ENCODE measurements around the gene ZSWIM9. TPM values are rescaled to one million over a fixed set of nuclear protein-coding genes. Genes with fewer than 3 reads are reported as not detected.
A peak's percentile ranks its signal among the peaks of the same experiment; 100 is the strongest.

ZSWIM9 gene
- total RNA-seq, 2 experiments from 2014 or later = 7.0 to 7.8 TPM

DNA sequence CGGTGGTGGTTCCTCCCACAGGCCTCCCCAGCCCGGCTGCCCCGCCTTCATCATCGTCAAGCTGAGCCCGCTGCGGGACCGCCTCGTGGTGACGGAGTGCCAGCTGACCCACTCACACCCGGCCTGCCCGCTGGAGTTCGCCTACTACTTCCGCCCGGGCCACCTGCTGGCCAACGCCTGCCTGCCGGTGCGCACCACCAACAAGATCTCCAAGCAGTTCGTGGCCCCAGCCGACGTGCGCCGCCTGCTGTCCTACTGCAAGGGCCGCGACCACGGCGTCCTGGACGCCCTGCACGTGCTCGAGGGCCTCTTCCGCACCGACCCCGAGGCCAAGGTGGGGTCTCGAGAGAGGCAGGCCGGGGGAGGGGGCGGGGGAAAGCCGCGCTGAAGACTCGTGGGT lies 12.0 kb downstream of the ZSWIM9 start:
- Mint-ChIP-seq H3K36me3 (ENCODE audit: low read depth) (peaks cover 49% of the 10 kb centered on the region), H3K4me1 (no peaks in the 10 kb centered on the region), H3K27ac (no peak overlapping the region), H3K27me3 (no peaks in the 10 kb centered on the region), H3K9me3 (peaks cover 8% of the 10 kb centered on the region), H3K4me3 (no peak overlapping the region)
- ChIA-PET POLR2A (no interaction called here), CTCF (no interaction called here)
- no peak for DNase-seq

- Mint-ChIP-seq H3K27me3 (no peaks in the 10 kb centered on the region), H3K9me3 (peaks cover 8% of the 10 kb centered on the region), H3K36me3 (ENCODE audit: low read depth) (peaks cover 49% of the 10 kb centered on the region), H3K4me1 (no peaks in the 10 kb centered on the region), H3K27ac (no peak overlapping the region), H3K4me3 (no peak overlapping the region)
- DNase-seq = no peak
- ChIA-PET CTCF (no interaction called here), POLR2A (no interaction called here)
Measured at GRCh38 chr19:48183356-48183755, 12.9 kb downstream of the ZSWIM9 start.

DNA sequence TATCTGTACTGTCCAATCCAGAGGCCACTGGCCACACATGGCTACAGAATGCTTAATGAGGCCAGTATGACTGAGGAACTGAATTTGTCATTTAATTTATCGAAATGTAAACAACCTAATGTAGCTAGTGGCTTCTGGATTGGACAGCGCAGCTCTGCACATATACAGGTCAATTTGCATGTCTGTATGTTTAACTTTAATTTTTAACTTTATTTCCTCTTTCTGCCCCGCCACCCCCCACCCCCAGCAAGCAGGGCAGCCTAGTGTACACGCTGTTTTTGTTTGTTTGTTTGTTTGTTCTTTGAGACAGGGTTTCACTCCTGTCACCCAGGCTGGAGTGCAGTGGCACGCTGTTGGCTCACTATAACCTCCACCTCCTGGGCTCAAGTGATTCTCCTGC lies 15.5 kb downstream of the ZSWIM9 start:
- Mint-ChIP-seq H3K36me3 (ENCODE audit: low read depth) (peaks cover 44% of the 10 kb centered on the region), H3K27me3 (no peaks in the 10 kb centered on the region), H3K4me1 (peaks cover 4% of the 10 kb centered on the region), H3K4me3 (no peak overlapping the region), H3K27ac (no peak overlapping the region), H3K9me3 (peaks cover 8% of the 10 kb centered on the region)
- CTCF ChIA-PET = no interaction called here
- DNase-seq = no peak
- POLR2A ChIA-PET = interaction anchor here (1.8 kb wide), 1 partner anchor 18 kb away, joined by 4 read pairs; no protein-coding TSS in a partner anchor

DNA sequence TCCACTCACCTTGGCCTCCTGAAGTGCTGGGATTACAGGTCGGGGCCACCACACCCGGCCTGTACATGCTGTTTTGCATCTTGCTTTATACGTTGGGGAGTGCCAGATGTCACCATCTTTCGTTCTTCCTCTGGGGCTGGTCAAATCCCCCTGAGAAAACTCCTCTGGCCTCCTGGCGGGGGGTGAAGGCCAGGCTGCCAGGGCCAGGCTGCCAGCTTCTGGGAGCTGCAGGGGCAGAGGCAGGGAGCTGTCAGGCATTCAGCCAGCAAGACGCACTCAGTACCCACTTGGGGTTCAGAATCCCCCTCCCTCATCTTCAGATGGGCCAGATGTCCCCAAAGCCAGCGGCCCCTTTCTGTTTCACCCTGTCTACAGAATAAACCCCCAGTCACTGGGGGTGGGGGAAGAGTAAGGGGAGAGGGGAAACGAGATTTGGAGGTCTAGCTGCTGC lies 16.1 kb downstream of the ZSWIM9 start:
- Mint-ChIP-seq H3K27me3 (no peaks in the 10 kb centered on the region), H3K4me3 (no peak overlapping the region), H3K36me3 (ENCODE audit: low read depth) (peaks cover 42% of the 10 kb centered on the region), H3K4me1 (peaks cover 5% of the 10 kb centered on the region), H3K9me3 (peaks cover 2% of the 10 kb centered on the region), H3K27ac (no peak overlapping the region)
- POLR2A ChIA-PET = interaction anchor here (1.8 kb wide), 1 partner anchor 17 kb away, joined by 4 read pairs; no protein-coding TSS in a partner anchor
- no peak for DNase-seq
- CTCF ChIA-PET = no interaction called here

DNA sequence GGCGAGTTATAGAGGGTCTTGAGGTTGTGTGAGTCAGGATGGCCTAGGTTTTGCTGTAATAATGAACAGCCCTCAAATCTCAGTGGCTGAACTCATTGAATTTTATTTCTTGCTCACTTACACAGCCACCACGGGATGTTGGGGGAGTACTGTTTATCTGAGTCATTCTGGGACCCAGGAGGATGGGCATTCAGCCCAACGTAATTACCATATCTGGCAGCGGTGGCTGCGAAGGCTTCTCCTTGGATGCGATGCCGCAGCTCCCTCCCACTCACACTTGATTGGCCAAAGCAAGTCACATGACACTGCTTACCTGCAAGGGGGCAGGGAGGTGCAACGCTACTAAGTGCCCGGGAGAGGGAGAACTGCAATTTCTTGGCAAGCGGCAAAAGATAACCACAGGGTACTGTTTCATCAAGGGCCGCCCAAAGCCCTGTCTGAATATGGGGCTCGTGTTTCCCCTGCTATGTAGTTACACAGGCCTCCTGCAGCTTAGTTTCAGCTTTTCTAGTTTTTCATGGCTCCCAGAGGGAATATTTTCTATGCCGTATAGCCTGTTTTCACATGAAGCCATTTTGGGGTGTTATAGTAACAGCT lies 19.9 kb downstream of the ZSWIM9 start:
- peaks cover 23% of the 10 kb centered on the region for H3K36me3 Mint-ChIP-seq (ENCODE audit: low read depth)
- POLR2A ChIA-PET = interaction anchor here (1.2 to 1.6 kb wide), 3 partner anchors 13 to 70 kb away, joined by 3 to 6 read pairs (median 5); no protein-coding TSS in a partner anchor
- H3K4me1 Mint-ChIP-seq = peaks cover 8% of the 10 kb centered on the region
- H3K27ac Mint-ChIP-seq = no peak overlapping the region
- no peaks in the 10 kb centered on the region for H3K27me3 Mint-ChIP-seq
- H3K4me3 Mint-ChIP-seq = no peak overlapping the region
- DNase-seq = peak; percentile 55
- H3K9me3 Mint-ChIP-seq = no peaks in the 10 kb centered on the region
- CTCF ChIA-PET = interaction anchor here (0.7 to 2.5 kb wide), 3 partner anchors 13 to 76 kb away, joined by 4 to 12 read pairs (median 4); no protein-coding TSS in a partner anchor

- H3K27me3 Mint-ChIP-seq = no peaks in the 10 kb centered on the region
- H3K27ac Mint-ChIP-seq = no peak overlapping the region
- ChIA-PET POLR2A (interaction anchor here (1.3 to 1.6 kb wide), 2 partner anchors 12 to 19 kb away, joined by 5 to 6 read pairs; no protein-coding TSS in a partner anchor), CTCF (interaction anchor here (0.7 to 2.5 kb wide), 3 partner anchors 13 to 76 kb away, joined by 4 to 12 read pairs (median 4); no protein-coding TSS in a partner anchor)
- no peaks in the 10 kb centered on the region for H3K9me3 Mint-ChIP-seq
- H3K4me3 Mint-ChIP-seq = no peak overlapping the region
- H3K4me1 Mint-ChIP-seq = peaks cover 8% of the 10 kb centered on the region
- DNase-seq = no peak
- H3K36me3 Mint-ChIP-seq (ENCODE audit: low read depth) = peaks cover 26% of the 10 kb centered on the region
Measured at GRCh38 chr19:48190885-48191284, 20.4 kb downstream of the ZSWIM9 start.

GRCh38 chr19:48192750-48193149 lies 22.3 kb downstream of the ZSWIM9 start:
- POLR2A ChIA-PET = no interaction called here
- Mint-ChIP-seq H3K27ac (no peak overlapping the region), H3K27me3 (no peaks in the 10 kb centered on the region), H3K9me3 (no peaks in the 10 kb centered on the region), H3K36me3 (ENCODE audit: low read depth) (peaks cover 28% of the 10 kb centered on the region), H3K4me1 (peaks cover 12% of the 10 kb centered on the region), H3K4me3 (no peak overlapping the region)
- no peak for DNase-seq
- CTCF ChIA-PET = interaction anchor here (2.5 kb wide), 1 partner anchor 11 kb away, joined by 31 read pairs; no protein-coding TSS in a partner anchor

DNA sequence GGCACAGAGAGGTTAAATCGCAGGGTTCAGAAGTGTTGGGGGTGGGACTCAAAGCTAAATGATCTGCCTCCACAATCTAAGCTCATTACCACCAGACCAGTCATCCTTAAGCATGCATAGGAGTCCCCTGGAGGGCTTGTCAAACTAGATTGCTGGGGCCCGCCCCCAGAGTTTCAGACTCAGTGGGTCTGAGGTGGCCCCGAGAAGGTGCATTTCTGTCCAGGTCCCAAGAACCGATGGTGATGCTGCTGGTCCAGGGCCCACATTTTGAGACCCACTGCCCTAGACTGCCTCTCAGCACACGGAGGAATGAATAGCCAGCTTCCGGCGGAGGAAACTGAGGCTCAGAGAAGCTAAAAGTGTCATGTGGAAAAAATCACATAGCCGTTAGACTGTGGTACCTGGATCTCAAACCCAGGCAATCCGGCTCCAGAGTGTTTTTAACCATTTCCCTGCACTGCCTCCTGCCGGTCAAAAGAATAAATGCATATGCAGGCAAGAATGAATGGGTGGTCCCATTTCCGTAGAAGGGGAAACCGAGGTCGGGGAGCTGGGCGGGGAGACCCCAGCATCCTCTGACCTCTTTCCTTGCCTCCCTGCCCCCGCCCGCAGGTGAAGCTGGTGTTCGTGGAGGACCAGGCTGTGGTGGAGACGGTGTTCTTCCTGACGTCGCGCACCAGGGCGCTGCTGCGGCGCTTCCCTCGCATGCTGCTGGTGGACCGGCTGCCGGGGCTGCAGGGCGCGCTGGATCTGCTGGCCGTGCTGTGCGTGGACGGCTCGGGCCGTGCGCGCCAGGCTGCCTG lies 23.8 kb downstream of the ZSWIM9 start:
- Mint-ChIP-seq H3K36me3 (ENCODE audit: low read depth) (peaks cover 20% of the 10 kb centered on the region), H3K27ac (no peak overlapping the region), H3K9me3 (no peaks in the 10 kb centered on the region), H3K27me3 (no peaks in the 10 kb centered on the region), H3K4me1 (peaks cover 10% of the 10 kb centered on the region), H3K4me3 (no peak overlapping the region)
- POLR2A ChIA-PET = interaction anchor here (1.9 to 2.2 kb wide), 2 partner anchors 9 to 22 kb away, joined by 7 to 12 read pairs; no protein-coding TSS in a partner anchor
- CTCF ChIA-PET = interaction anchor here (0.5 to 2.5 kb wide), 6 partner anchors 10 to 326 kb away, joined by 3 to 31 read pairs (median 3); partner anchors contain the start of gene ZSWIM9
- peak; percentile 30 for DNase-seq

DNA sequence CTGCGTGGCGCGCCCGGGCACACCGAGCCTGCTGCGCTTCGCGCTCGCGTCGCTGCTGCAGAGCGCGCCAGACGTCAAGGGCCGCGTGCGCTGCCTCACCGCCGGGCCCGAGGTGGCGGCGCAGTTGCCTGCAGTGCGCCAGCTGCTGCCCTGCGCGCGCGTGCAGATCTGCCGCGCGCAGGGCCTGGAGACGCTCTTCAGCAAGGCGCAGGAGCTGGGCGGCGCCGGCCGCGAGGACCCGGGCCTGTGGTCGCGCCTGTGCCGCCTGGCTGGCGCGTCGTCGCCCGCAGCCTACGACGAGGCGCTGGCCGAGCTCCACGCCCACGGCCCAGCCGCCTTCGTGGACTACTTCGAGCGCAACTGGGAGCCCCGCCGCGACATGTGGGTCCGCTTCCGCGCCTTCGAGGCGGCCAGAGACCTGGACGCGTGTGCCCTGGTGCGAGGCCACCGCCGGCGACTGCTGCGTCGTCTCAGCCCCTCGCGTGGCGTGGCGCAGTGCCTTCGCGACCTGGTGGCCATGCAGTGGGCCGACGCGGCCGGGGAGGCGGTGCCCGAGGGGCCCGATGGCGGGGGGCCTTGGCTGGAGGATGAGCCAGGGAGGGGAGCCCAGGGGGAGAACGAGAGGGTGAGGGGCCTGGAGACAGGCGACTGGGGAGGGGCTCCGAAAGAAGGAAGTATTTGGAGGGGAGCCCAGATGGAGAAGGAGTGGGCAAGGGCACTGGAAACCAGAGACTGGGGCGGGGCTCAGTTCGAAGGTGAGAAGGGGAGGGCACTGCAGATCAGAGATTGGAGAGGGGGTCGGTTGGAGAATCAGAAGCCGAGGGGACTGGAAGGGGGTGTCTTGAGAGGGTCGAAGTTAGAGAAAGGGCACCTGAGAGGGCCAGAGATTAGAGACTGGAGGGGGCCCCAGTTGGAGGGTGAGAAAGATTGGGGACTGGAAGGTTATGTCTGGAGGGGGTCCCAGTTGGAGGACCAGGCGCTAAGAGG lies 24.7 kb downstream of the ZSWIM9 start:
- Mint-ChIP-seq H3K36me3 (ENCODE audit: low read depth) (peaks cover 23% of the 10 kb centered on the region), H3K27ac (no peak overlapping the region), H3K4me3 (no peak overlapping the region), H3K27me3 (no peaks in the 10 kb centered on the region), H3K4me1 (peaks cover 10% of the 10 kb centered on the region), H3K9me3 (no peaks in the 10 kb centered on the region)
- DNase-seq = no peak
- POLR2A ChIA-PET = interaction anchor here (1.9 to 2.2 kb wide), 2 partner anchors 8 to 23 kb away, joined by 7 to 12 read pairs; no protein-coding TSS in a partner anchor
- CTCF ChIA-PET = interaction anchor here (1.1 to 2.5 kb wide), 4 partner anchors 9 to 87 kb away, joined by 3 to 31 read pairs (median 6); partner anchors contain the start of gene ZSWIM9

- no peak for DNase-seq
- ChIA-PET CTCF (no interaction called here), POLR2A (no interaction called here)
- Mint-ChIP-seq H3K36me3 (ENCODE audit: low read depth) (peaks cover 16% of the 10 kb centered on the region), H3K4me1 (peaks cover 8% of the 10 kb centered on the region), H3K27me3 (no peaks in the 10 kb centered on the region), H3K9me3 (no peaks in the 10 kb centered on the region), H3K27ac (no peak overlapping the region), H3K4me3 (no peak overlapping the region)
Measured at GRCh38 chr19:48196321-48196763, 25.9 kb downstream of the ZSWIM9 start.

DNA sequence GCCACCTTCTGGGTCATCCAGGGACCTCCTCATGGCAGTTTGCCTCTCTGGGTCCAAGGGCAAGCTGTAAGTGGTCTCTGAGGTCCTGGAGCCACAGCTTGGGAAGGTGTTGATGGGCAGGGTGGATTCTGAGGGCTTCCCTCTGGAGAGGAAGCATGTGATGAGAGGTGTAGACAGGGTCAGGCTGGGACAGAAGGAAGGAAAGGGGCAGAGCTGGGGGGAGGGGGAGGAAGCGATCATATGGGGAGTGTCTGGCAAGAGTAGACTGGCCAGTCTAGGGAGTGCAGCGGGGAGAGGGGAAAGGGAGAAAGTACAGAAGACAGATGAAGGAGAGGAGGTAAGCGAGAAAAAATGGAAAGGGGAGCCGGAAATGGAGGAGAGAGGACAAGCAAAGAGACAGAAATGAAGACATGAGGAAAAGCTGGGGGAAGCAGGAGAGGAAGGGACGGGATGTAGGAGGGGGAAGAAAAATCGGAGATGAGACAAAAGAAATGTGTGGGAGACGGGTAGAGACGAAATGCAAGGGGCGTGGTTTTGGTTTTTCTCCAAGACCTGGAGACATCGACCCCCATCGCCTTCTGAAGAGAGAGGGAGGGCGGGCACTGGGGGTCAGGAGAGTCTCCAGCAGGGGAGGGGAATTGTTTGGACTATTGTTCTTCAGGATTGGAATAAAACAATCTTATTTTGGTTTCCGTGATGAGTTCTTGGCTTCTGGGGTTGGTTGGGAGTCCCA lies 26.6 kb downstream of the ZSWIM9 start:
- CTCF ChIA-PET = no interaction called here
- H3K9me3 Mint-ChIP-seq = no peaks in the 10 kb centered on the region
- peaks cover 13% of the 10 kb centered on the region for H3K36me3 Mint-ChIP-seq (ENCODE audit: low read depth)
- no peak overlapping the region for H3K4me3 Mint-ChIP-seq
- H3K27ac Mint-ChIP-seq = no peak overlapping the region
- POLR2A ChIA-PET = interaction anchor here (1.3 kb wide), 1 partner anchor 58 kb away, joined by 3 read pairs; the partner anchor contains the start of gene CARD8
- peaks cover 9% of the 10 kb centered on the region for H3K4me1 Mint-ChIP-seq
- no peak for DNase-seq
- no peaks in the 10 kb centered on the region for H3K27me3 Mint-ChIP-seq

All from activated CD4-positive, alpha-beta memory T cell treated with anti-CD3 and anti-CD28 coated beads, Interleukin-2, amount 10 ng/mL, durations not matched to agents 7 days and 5 days (primary cell).